ENCODE data around the gene LYSMD4.

Gene LYSMD4

DNA sequence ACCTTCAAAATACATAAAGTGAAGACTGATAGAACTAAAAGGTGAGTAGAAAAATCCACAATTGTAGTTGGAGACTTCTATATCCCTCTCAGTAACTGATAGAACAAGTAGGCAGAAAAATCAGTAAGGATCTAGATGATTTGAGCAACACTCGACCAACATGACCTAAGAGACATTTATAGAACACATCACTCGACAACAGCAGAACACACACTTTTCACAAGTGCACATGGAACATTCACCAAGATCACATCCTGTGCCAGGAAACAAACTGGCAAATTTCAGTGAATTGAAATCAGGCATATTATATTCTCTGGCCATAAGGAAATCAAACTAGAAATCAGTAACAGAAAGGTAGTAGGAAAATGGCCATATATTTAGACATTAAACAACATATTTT is 37.1 kb downstream of the LYSMD4 start:
- Histone ChIP-seq H3K4me3 (ENCODE audit: low read depth, low read length, poor library complexity, severe bottlenecking) (no peak overlapping the region), H4K20me1 (ENCODE audit: insufficient read depth, low read length) (no peaks in the 10 kb centered on the region), H3K9ac (ENCODE audit: low read length) (no peak overlapping the region), H3K36me3 (ENCODE audit: insufficient read depth, low read length) (peaks cover 47% of the 10 kb centered on the region), H3K4me1 (ENCODE audit: insufficient read depth, low read length, severe bottlenecking) (no peaks in the 10 kb centered on the region), H3F3A (ENCODE audit: insufficient read depth, low read length) (no peaks in the 10 kb centered on the region), H3K27me3 (ENCODE audit: insufficient read depth, low read length) (no peaks in the 10 kb centered on the region), H3K27ac (ENCODE audit: low read depth, low read length, poor library complexity, severe bottlenecking) (no peak overlapping the region), H3K79me2 (ENCODE audit: insufficient read depth, low read length) (no peaks in the 10 kb centered on the region), H3K9me3 (ENCODE audit: low read length) (no peaks in the 10 kb centered on the region), H2AFZ (ENCODE audit: low read length) (no peak overlapping the region), H3K4me2 (ENCODE audit: low read length) (no peak overlapping the region), H3K9me2 (ENCODE audit: low read depth, low read length) (no peaks in the 10 kb centered on the region)
- no peak for TF ChIP-seq EZH2 (IDR thresholded peaks at IDR 0.05; ENCODE audit: borderline replicate concordance, low read length)
- TF ChIP-seq, protein P1, sequence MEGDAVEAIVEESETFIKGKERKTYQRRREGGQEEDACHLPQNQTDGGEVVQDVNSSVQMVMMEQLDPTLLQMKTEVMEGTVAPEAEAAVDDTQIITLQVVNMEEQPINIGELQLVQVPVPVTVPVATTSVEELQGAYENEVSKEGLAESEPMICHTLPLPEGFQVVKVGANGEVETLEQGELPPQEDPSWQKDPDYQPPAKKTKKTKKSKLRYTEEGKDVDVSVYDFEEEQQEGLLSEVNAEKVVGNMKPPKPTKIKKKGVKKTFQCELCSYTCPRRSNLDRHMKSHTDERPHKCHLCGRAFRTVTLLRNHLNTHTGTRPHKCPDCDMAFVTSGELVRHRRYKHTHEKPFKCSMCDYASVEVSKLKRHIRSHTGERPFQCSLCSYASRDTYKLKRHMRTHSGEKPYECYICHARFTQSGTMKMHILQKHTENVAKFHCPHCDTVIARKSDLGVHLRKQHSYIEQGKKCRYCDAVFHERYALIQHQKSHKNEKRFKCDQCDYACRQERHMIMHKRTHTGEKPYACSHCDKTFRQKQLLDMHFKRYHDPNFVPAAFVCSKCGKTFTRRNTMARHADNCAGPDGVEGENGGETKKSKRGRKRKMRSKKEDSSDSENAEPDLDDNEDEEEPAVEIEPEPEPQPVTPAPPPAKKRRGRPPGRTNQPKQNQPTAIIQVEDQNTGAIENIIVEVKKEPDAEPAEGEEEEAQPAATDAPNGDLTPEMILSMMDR (IDR thresholded peaks at IDR 0.05; ENCODE audit: low read length) = no peak

DNA sequence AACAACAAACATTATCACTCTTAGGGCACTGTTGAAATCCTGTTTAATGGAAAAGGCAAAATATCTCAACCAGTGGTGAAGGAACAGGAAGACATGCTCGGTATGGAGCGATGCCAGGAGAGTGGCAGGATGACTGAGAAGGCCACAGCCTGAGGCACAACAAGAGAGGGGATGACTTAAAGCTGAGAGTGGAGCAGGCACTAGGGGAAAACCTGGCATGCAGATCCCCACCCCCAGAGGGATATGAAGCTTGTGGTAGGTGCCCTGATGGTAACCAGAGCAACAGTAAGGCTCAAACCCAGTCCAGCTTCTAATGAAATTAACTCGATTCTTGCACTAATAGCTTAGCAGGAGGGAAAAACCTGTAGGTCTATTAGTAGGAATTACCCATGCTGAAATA is 40.4 kb downstream of the LYSMD4 start:
- Histone ChIP-seq H3K4me2 (ENCODE audit: low read length) (no peak overlapping the region), H2AFZ (ENCODE audit: low read length) (no peak overlapping the region), H3K9me2 (ENCODE audit: low read depth, low read length) (no peaks in the 10 kb centered on the region), H3F3A (ENCODE audit: insufficient read depth, low read length) (no peaks in the 10 kb centered on the region), H3K4me3 (ENCODE audit: low read depth, low read length, poor library complexity, severe bottlenecking) (no peak overlapping the region), H3K9ac (ENCODE audit: low read length) (no peak overlapping the region), H3K79me2 (ENCODE audit: insufficient read depth, low read length) (no peaks in the 10 kb centered on the region), H3K9me3 (ENCODE audit: low read length) (no peaks in the 10 kb centered on the region), H3K27ac (ENCODE audit: low read depth, low read length, poor library complexity, severe bottlenecking) (no peak overlapping the region), H3K4me1 (ENCODE audit: insufficient read depth, low read length, severe bottlenecking) (no peaks in the 10 kb centered on the region), H4K20me1 (ENCODE audit: insufficient read depth, low read length) (no peaks in the 10 kb centered on the region), H3K27me3 (ENCODE audit: insufficient read depth, low read length) (no peaks in the 10 kb centered on the region), H3K36me3 (ENCODE audit: insufficient read depth, low read length) (peaks cover 76% of the 10 kb centered on the region)
- TF ChIP-seq, protein P1 (IDR thresholded peaks at IDR 0.05; ENCODE audit: low read length) = no peak

DNA sequence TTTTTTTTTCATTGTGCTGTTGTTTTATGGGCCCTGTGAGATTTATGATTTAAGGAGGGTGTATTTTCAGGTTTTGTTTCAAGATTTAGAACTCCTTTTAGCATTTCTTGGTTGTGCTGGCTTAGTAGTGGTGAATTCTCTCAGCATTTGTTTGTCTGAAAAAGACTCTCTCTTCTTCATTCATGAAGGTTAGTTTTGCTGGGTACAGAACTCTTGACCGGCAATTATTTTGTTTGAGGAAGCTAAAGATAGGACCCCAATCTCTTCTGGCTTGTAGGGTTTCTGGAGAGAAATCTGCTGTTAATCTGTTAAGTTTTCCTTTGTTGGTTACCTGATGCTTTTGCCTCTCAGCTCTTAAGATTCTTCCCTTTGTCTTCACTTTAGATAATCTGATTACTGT is 46.9 kb downstream of the LYSMD4 start:
- Histone ChIP-seq H3K9me2 (ENCODE audit: low read depth, low read length) (no peaks in the 10 kb centered on the region), H3K4me2 (ENCODE audit: low read length) (no peak overlapping the region), H3K4me1 (ENCODE audit: insufficient read depth, low read length, severe bottlenecking) (no peaks in the 10 kb centered on the region), H2AFZ (ENCODE audit: low read length) (no peak overlapping the region), H3K79me2 (ENCODE audit: insufficient read depth, low read length) (no peaks in the 10 kb centered on the region), H3K27ac (ENCODE audit: low read depth, low read length, poor library complexity, severe bottlenecking) (no peak overlapping the region), H3K36me3 (ENCODE audit: insufficient read depth, low read length) (peaks cover 83% of the 10 kb centered on the region), H3K4me3 (ENCODE audit: low read depth, low read length, poor library complexity, severe bottlenecking) (no peak overlapping the region), H3F3A (ENCODE audit: insufficient read depth, low read length) (no peaks in the 10 kb centered on the region), H3K9me3 (ENCODE audit: low read length) (peaks cover 12% of the 10 kb centered on the region; the same call in 1 of the 2 replicates), H4K20me1 (ENCODE audit: insufficient read depth, low read length) (no peaks in the 10 kb centered on the region), H3K27me3 (ENCODE audit: insufficient read depth, low read length) (no peaks in the 10 kb centered on the region), H3K9ac (ENCODE audit: low read length) (no peak overlapping the region)
- no peak for TF ChIP-seq EZH2 (IDR thresholded peaks at IDR 0.05; ENCODE audit: borderline replicate concordance, low read length)
- TF ChIP-seq, protein P1 (IDR thresholded peaks at IDR 0.05; ENCODE audit: low read length) = no peak

All from OCI-LY1 (cell line).